Trophoblast cell (in vitro differentiated cells and primary cell): Measurements from ENCODE around the gene PTPRN2.

Experiments
- DNase-seq, 2 donors: peaks; one replicate each; pipeline ENCODE4 v3.0.0-alpha.2; 2016
- H2AFZ ChIP-seq: 2 replicates; pipeline ENCODE4 v1.6.1; 2013; ENCODE audit warnings: low read length, moderate library complexity, mild to moderate bottlenecking; ENCODE audit not compliant: insufficient read depth, poor library complexity
- H2AK5ac ChIP-seq: 2 replicates; pipeline ENCODE4 v1.6.1; 2013; ENCODE audit warnings: mild to moderate bottlenecking, low read length
- H2BK120ac ChIP-seq: 2 replicates; pipeline ENCODE4 v1.6.1; 2013; ENCODE audit warnings: low read length, mild to moderate bottlenecking, moderate library complexity; ENCODE audit not compliant: insufficient read depth, poor library complexity
- H2BK12ac ChIP-seq: 2 replicates; pipeline ENCODE4 v1.6.1; 2013; ENCODE audit warnings: mild to moderate bottlenecking, low read length, moderate library complexity
- H2BK5ac ChIP-seq: 2 replicates; pipeline ENCODE4 v1.6.1; 2013; ENCODE audit warnings: low read length, low read depth, moderate library complexity, mild to moderate bottlenecking; ENCODE audit not compliant: poor library complexity
- H3K14ac ChIP-seq: 2 replicates; pipeline ENCODE4 v1.6.1; 2013; ENCODE audit warnings: mild to moderate bottlenecking, low read length
- H3K18ac ChIP-seq: 2 replicates; pipeline ENCODE4 v1.6.1; 2013; ENCODE audit warnings: mild to moderate bottlenecking, low read length
- H3K23ac ChIP-seq: 2 replicates; pipeline ENCODE4 v1.6.1; 2013; ENCODE audit warnings: low read length
- H3K27ac ChIP-seq: 2 replicates; pipeline ENCODE4 v1.5.1; 2013; ENCODE audit warnings: low read depth, mild to moderate bottlenecking, inconsistent platforms, low read length, moderate library complexity
- H3K27me3 ChIP-seq: 2 replicates; pipeline ENCODE4 v1.6.1; 2013; ENCODE audit warnings: inconsistent platforms, mild to moderate bottlenecking, low read length, moderate library complexity; ENCODE audit not compliant: insufficient read depth
- H3K36me3 ChIP-seq, 2 experiments: 1 replicate in 1 of 2; 2 replicates in 1 of 2; pipeline ENCODE4 v1.6.1; 2013; ENCODE audit warnings: low read length in 2 of 2, mild to moderate bottlenecking in 2 of 2, moderate library complexity in 1 of 2; ENCODE audit not compliant: insufficient read depth in 2 of 2, control insufficient read depth in 1 of 2
- H3K4ac ChIP-seq: 2 replicates; pipeline ENCODE4 v1.6.1; 2013; ENCODE audit warnings: low read depth, mild to moderate bottlenecking, low read length, moderate library complexity
- H3K4me1 ChIP-seq, 2 experiments: 1 replicate in 1 of 2; 2 replicates in 1 of 2; pipeline ENCODE4 v1.6.1; 2013; ENCODE audit warnings: low read length in 2 of 2, mild to moderate bottlenecking in 2 of 2, moderate library complexity in 1 of 2; ENCODE audit not compliant: insufficient read depth in 2 of 2, control insufficient read depth in 1 of 2
- H3K4me2 ChIP-seq: 2 replicates; pipeline ENCODE4 v1.6.1; 2013; ENCODE audit warnings: inconsistent platforms, mild to moderate bottlenecking, low read length, moderate library complexity
- H3K4me3 ChIP-seq: 2 replicates; pipeline ENCODE4 v1.5.1; 2013; ENCODE audit warnings: mild to moderate bottlenecking, low read depth, low read length, inconsistent platforms
- H3K79me1 ChIP-seq: one replicate; pipeline ENCODE4 v1.6.1; 2013; ENCODE audit warnings: low read length
- H3K79me2 ChIP-seq: 2 replicates; pipeline ENCODE4 v1.6.1; 2013; ENCODE audit warnings: low read length, mild to moderate bottlenecking; ENCODE audit not compliant: control insufficient read depth, insufficient read depth, poor library complexity
- H3K9ac ChIP-seq: 2 replicates; pipeline ENCODE4 v1.6.1; 2013; ENCODE audit warnings: mild to moderate bottlenecking, low read length
- H3K9me3 ChIP-seq: 2 replicates; pipeline ENCODE4 v1.6.1; 2013; ENCODE audit warnings: low read depth, mild to moderate bottlenecking, control low read depth, inconsistent platforms, low read length; ENCODE audit not compliant: insufficient read depth
- H4K12ac ChIP-seq: 2 replicates; pipeline ENCODE4 v1.6.1; 2013; ENCODE audit warnings: low read depth, mild to moderate bottlenecking, low read length, moderate library complexity
- H4K8ac ChIP-seq: 2 replicates; pipeline ENCODE4 v1.6.1; 2013; ENCODE audit warnings: low read depth, mild to moderate bottlenecking, low read length, moderate library complexity
- H4K91ac ChIP-seq: one replicate; pipeline ENCODE4 v1.6.1; 2013; ENCODE audit warnings: low read depth, mild to moderate bottlenecking, low read length, moderate library complexity
- WGBS: extraction: QIAGEN DNeasy Blood & Tissue Kit; methylation state at CpG from one replicate; pipeline ENCODE4 v1.1.7; 2013; ENCODE audit warnings: missing lambda C conversion rate; ENCODE audit not compliant: insufficient read length, insufficient coverage; ENCODE audit errors: extremely low coverage; 5-methylcytosine and 5-hydroxymethylcytosine counted together

Gene PTPRN2

DNA sequence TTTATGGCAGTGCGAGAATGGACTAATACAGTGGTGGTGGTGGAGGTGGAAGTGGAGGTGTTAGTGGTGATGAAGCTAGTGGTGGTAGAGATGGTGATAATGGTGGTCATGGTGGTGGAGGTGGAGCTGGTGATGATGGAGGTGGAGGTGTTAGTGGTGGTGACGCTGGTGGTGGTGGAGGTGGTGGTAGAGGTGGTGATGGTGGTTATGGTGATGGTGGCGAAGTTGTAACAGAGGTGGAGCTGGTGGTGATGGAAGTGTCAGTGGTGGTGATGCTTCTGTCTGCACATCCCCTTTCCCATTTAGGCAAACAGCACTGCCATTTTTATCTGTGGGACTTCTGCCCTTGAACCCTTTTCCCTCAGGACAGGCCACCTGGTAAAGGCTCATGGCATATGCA lies 7.4 kb upstream of the PTPRN2 start:
- Histone ChIP-seq H3K9me3 (peaks cover 23% of the 10 kb centered on the region), H3K18ac (no peak overlapping the region), H3K4me1 (no peaks in the 10 kb centered on the region), H4K91ac (no peak overlapping the region), H3K79me2 (no peaks in the 10 kb centered on the region), H3K4me3 (peak overlapping the region; percentile 2), H4K12ac (no peak overlapping the region), H2BK12ac (no peak overlapping the region), H3K4ac (no peak overlapping the region), H3K14ac (no peak overlapping the region), H4K8ac (no peak overlapping the region), H2AFZ (no peak overlapping the region), H2BK5ac (no peak overlapping the region), H3K36me3 (no peaks in the 10 kb centered on the region), H3K23ac (no peak overlapping the region), H2AK5ac (no peak overlapping the region), H3K9ac (no peak overlapping the region), H3K27me3 (no peaks in the 10 kb centered on the region), H3K27ac (no peak overlapping the region), H3K79me1 (no peaks in the 10 kb centered on the region), H2BK120ac (no peak overlapping the region), H3K4me2 (no peak overlapping the region)
- no CpG with 5 or more reads among the region's 3 CpGs for WGBS
- no peak for DNase-seq

DNA sequence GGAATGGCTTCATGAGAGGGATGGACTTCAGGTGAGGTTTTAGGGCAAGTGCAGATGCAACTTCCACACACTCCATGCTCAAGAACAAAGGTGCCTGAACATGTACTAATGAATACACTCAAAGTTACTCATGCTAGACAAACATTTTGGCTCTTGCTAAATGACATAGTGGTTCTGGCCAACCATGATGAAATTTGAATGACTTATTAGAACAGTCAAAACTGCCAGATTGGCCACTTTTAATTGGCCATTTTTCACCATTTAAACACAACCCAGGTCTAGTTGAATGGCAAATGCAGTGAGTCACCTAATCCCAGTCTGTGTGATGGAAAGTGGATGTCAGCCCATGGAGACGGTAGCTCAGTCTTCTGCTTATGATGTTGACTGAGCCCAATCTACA lies 4.9 kb upstream of the PTPRN2 start:
- no peak overlapping the region for H3K4ac ChIP-seq
- H3K9ac ChIP-seq, result no peak overlapping the region
- H4K12ac ChIP-seq, result no peak overlapping the region
- WGBS, result no CpG with 5 or more reads among the region's 1 CpG
- no peak overlapping the region for H3K23ac ChIP-seq
- H3K18ac ChIP-seq, result no peak overlapping the region
- peaks cover 15% of the 10 kb centered on the region for H3K27me3 ChIP-seq
- no peaks in the 10 kb centered on the region for H3K4me1 ChIP-seq
- no peak overlapping the region for H3K14ac ChIP-seq
- H2BK5ac ChIP-seq, result no peak overlapping the region
- no peaks in the 10 kb centered on the region for H3K36me3 ChIP-seq
- H2AFZ ChIP-seq, result no peak overlapping the region
- H2BK12ac ChIP-seq, result no peak overlapping the region
- no peaks in the 10 kb centered on the region for H3K79me1 ChIP-seq
- DNase-seq, result no peak
- no peak overlapping the region for H3K4me2 ChIP-seq
- no peak overlapping the region for H2AK5ac ChIP-seq
- no peak overlapping the region for H4K91ac ChIP-seq
- H3K9me3 ChIP-seq, result peaks cover 30% of the 10 kb centered on the region
- no peak overlapping the region for H3K27ac ChIP-seq
- H4K8ac ChIP-seq, result no peak overlapping the region
- H3K4me3 ChIP-seq, result no peak overlapping the region
- no peaks in the 10 kb centered on the region for H3K79me2 ChIP-seq
- H2BK120ac ChIP-seq, result no peak overlapping the region

DNA sequence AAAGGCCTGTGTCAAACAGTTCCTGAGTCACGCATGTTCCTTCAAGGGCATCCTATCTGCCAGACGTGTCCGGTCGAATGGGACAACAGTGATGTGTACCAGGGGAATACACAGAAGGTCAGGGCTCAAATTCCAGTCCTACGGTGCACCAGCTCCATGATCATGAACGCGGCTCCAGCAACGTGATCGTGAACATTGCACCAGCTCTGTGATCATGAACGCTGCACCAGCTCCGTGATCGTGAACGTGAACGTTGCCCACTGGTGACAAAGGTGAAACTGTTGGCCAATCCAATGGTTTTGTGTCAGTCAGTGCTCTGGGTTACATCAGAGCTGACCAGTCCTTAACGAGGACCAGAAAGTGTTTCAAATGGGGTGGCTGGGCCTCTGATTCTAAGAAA lies 4.3 kb upstream of the PTPRN2 start:
- Histone ChIP-seq H3K79me1 (no peaks in the 10 kb centered on the region), H3K4me1 (peaks cover 0 to 2% of the 10 kb centered on the region in 2 experiments), H2AK5ac (no peak overlapping the region), H2AFZ (no peak overlapping the region), H3K23ac (no peak overlapping the region), H3K79me2 (no peaks in the 10 kb centered on the region), H3K4me2 (no peak overlapping the region), H3K36me3 (no peaks in the 10 kb centered on the region), H2BK120ac (no peak overlapping the region), H4K8ac (no peak overlapping the region), H3K9me3 (peaks cover 30% of the 10 kb centered on the region), H4K91ac (no peak overlapping the region), H3K14ac (no peak overlapping the region), H3K4me3 (no peak overlapping the region), H2BK5ac (no peak overlapping the region), H3K27ac (no peak overlapping the region), H2BK12ac (no peak overlapping the region), H3K18ac (no peak overlapping the region), H3K4ac (no peak overlapping the region), H4K12ac (no peak overlapping the region), H3K27me3 (peaks cover 17% of the 10 kb centered on the region), H3K9ac (no peak overlapping the region)
- no peak for DNase-seq
- no CpG with 5 or more reads among the region's 15 CpGs for WGBS

DNA sequence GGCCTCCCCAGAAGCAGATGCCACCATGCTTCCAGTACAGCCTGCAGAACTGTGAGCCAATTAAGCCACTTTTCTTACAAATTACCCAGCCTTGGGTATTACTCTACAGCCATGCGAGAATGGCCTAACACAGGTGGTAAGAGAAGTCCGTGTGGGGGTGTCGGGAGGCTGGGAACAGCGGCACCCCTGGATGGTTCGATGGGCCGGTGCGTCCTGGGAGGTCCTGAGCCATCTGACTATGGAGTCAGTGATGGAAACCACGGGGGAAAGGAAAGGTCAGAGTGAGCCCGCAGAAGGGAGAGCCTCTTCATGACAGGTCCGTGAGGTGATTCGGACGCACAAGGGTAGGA lies 2.5 kb upstream of the PTPRN2 start:
- Histone ChIP-seq H4K8ac (no peak overlapping the region), H4K91ac (no peak overlapping the region), H2AFZ (no peak overlapping the region), H2BK12ac (no peak overlapping the region), H3K23ac (no peak overlapping the region), H3K9me3 (peaks cover 30% of the 10 kb centered on the region), H3K14ac (no peak overlapping the region), H3K4ac (no peak overlapping the region), H2AK5ac (no peak overlapping the region), H3K27me3 (peaks cover 35% of the 10 kb centered on the region), H3K4me1 (peaks cover 0 to 2% of the 10 kb centered on the region in 2 experiments), H3K27ac (no peak overlapping the region), H3K79me1 (no peaks in the 10 kb centered on the region), H2BK5ac (no peak overlapping the region), H3K18ac (no peak overlapping the region), H3K9ac (no peak overlapping the region), H3K4me3 (no peak overlapping the region), H2BK120ac (no peak overlapping the region), H3K4me2 (no peak overlapping the region), H3K36me3 (no peaks in the 10 kb centered on the region), H4K12ac (no peak overlapping the region), H3K79me2 (no peaks in the 10 kb centered on the region)
- no peak for DNase-seq
- WGBS, result no CpG with 5 or more reads among the region's 12 CpGs
